NCI-H2171 treated with DMSO at 0.1 percent for 48 hours (cell line): ENCODE data around the gene SLC29A2.
"Not testable (repeated sequence)": the region's sequence is repeated elsewhere in the genome, so short reads cannot be mapped to it uniquely, and the experiment has no call there.

Source experiments
- DNase-seq: peaks from one replicate; lab custom pipeline; 2025; lab: John Stamatoyannopoulos, UW

SLC29A2 gene

GRCh38 chr11:66333896-66334604 lies 37.5 kb downstream of the SLC29A2 start:
- peak; percentile 37 for DNase-seq

GRCh38 chr11:66333220-66333877 lies 38.2 kb downstream of the SLC29A2 start:
- no peak for DNase-seq

GRCh38 chr11:66332371-66333219 lies 39.0 kb downstream of the SLC29A2 start:
- DNase-seq, result no peak

- no peak for DNase-seq
These were observed 39.8 kb downstream of the SLC29A2 start for GRCh38 chr11:66331542-66332370.

GRCh38 chr11:66330931-66331330 lies 40.6 kb downstream of the SLC29A2 start:
- DNase-seq, result no peak

- no peak for DNase-seq
These were observed 42.3 kb downstream of the SLC29A2 start for GRCh38 chr11:66329165-66329673.

- peak; percentile 83 for DNase-seq
These were observed 43.0 kb downstream of the SLC29A2 start for GRCh38 chr11:66328302-66329144.

- DNase-seq, result no peak
These were observed 43.6 kb downstream of the SLC29A2 start for GRCh38 chr11:66328031-66328301.

- DNase-seq, result no peak
These were observed 44.2 kb downstream of the SLC29A2 start for GRCh38 chr11:66327171-66328030.

- no peak for DNase-seq
These were observed 45.1 kb downstream of the SLC29A2 start for GRCh38 chr11:66326261-66327111.

- peak; percentile 85 for DNase-seq
These were observed 46.3 kb downstream of the SLC29A2 start for GRCh38 chr11:66325263-66325671.

- DNase-seq, result no peak
These were observed 46.9 kb downstream of the SLC29A2 start for GRCh38 chr11:66324664-66325063.

- DNase-seq, result no peak
These were observed 47.9 kb downstream of the SLC29A2 start for GRCh38 chr11:66323684-66324083.

GRCh38 chr11:66322732-66323427 lies 48.7 kb downstream of the SLC29A2 start:
- DNase-seq, result no peak

- no peak for DNase-seq
These were observed 50.0 kb downstream of the SLC29A2 start for GRCh38 chr11:66321606-66322005.

- DNase-seq, result not testable (repeated sequence)
These were observed 50.8 kb downstream of the SLC29A2 start for GRCh38 chr11:66320748-66321147.

- not testable (repeated sequence) for DNase-seq
These were observed 51.3 kb downstream of the SLC29A2 start for GRCh38 chr11:66320289-66320688.

GRCh38 chr11:66318600-66318970 lies 53.0 kb downstream of the SLC29A2 start:
- DNase-seq, result no peak
